Measurements from ENCODE around the gene PKDREJ.
A peak's percentile ranks its signal among the peaks of the same experiment; 100 is the strongest.

PKDREJ gene

GRCh38 chr22:46290121-46290842 lies 27.1 kb upstream of the PKDREJ start:
- DNase-seq (ENCODE audit: low read depth): no peak

DNA sequence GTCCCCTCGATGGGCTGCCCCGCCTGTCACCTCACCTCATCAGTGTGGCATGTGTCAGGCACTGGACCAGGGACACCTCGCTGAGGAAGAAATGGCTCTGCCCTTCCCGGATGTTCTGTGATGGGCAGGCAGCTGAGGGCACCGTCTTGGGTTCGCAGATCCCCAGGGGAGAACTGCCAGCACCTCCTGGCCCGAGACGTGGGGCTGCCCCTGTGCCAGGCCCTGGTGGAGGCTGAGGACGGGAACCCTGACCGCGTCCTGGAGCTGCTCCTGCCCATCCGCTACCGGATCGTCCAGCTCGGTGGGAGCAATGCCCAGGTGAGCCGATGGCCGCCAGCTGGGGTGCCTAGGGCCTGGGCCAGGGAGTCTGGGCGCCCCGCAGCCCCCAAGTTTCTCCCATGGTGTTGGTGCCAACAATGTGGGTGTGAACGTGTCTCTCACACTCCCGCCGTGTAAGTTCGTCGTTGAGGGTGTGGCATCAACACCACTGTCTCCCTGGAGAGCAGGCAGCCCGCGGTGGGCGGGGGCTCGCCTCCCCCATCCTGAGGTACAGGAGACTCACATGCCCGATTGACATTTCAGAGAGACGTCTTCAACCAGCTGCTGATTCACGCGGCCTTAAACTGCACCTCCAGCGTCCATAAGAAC lies 26.2 kb upstream of the PKDREJ start:
- no peak for DNase-seq (ENCODE audit: low read depth)

GRCh38 chr22:46288846-46289243 lies 25.7 kb upstream of the PKDREJ start:
- no peak for DNase-seq (ENCODE audit: low read depth)

- DNase-seq (ENCODE audit: low read depth): no peak
Observed at GRCh38 chr22:46287873-46288751, 25.0 kb upstream of the PKDREJ start.

GRCh38 chr22:46286941-46287872 lies 24.1 kb upstream of the PKDREJ start:
- no peak for DNase-seq (ENCODE audit: low read depth)

DNA sequence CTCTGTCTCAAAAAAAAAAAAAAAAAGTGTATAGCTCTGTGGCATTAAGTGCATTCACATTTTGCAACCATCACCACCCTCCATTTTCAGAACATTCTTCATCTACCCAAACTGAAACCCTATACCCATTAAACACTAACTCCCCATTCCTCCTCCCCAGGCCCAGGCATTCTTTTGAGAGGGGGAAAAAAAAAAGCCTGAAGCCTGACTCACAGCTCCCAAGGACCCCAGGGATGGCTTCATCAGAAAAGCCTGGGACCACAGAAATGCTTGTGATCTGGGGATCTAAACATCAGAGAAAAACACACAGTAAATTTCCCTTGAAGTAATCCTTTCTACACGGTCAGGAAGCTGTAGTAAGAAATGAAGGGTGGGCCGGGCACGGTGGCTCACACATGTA lies 22.9 kb upstream of the PKDREJ start:
- peak; percentile 45 for DNase-seq (ENCODE audit: low read depth)

- no peak for DNase-seq (ENCODE audit: low read depth)
Observed at GRCh38 chr22:46281866-46282678, 18.9 kb upstream of the PKDREJ start.

- DNase-seq (ENCODE audit: low read depth): no peak
Observed at GRCh38 chr22:46280999-46281623, 18.0 kb upstream of the PKDREJ start.

DNA sequence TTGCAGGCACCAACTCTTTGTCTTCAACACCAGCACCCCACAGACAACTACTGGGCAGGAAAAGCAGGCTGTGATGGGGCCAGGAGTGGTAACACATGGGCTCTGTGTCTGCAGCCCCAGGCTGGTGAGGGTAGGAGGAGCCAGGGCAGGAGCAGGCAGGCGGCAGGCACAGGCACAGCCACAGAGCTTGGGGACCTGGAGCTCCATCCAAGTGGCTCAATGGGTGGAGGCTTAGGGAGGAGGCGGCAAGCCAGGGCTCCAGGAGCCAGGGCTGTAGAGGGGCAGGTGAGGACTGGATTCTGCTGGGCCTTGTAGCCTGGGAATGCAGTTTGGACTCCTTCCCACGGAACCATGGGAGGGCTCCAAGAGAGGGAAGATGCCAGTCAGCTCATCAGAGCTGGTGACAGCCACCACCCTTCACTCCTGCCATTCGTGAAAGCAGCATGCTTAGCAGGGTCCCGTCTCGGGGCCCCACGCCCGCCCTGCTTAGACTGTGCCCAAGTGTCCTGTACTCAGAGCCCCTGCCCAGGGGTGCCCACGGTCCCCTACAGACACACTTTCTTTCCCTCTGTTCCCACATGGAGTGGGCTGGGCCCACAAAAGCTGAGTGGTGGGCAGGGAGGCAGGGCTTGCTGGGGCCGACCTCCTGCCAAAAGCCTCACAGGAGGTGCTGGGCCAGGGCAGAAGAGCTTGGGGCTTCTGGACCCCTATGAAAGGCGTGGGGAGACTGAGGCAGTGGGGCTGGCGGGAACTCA lies 17.1 kb upstream of the PKDREJ start:
- no peak for DNase-seq (ENCODE audit: low read depth)

GRCh38 chr22:46278656-46279645 lies 15.8 kb upstream of the PKDREJ start:
- no peak for DNase-seq (ENCODE audit: low read depth)

DNA sequence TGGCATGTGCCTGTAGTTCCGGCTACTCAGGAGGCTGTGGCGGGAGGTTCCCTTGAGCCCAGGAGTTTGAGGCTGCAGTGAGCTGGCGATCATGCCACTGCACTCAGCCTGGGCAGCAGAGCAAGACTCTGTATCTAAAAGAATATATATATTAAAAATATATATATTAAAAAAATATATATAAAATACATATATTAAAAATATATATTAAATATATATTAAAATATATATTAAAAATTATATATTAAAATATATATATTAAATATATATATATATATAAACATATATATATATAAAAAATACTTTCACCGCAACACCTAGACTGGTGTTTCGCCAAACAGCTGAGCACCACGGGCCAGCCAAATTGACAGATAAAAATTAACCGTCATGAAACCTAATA lies 13.4 kb upstream of the PKDREJ start:
- DNase-seq (ENCODE audit: low read depth): no peak

DNA sequence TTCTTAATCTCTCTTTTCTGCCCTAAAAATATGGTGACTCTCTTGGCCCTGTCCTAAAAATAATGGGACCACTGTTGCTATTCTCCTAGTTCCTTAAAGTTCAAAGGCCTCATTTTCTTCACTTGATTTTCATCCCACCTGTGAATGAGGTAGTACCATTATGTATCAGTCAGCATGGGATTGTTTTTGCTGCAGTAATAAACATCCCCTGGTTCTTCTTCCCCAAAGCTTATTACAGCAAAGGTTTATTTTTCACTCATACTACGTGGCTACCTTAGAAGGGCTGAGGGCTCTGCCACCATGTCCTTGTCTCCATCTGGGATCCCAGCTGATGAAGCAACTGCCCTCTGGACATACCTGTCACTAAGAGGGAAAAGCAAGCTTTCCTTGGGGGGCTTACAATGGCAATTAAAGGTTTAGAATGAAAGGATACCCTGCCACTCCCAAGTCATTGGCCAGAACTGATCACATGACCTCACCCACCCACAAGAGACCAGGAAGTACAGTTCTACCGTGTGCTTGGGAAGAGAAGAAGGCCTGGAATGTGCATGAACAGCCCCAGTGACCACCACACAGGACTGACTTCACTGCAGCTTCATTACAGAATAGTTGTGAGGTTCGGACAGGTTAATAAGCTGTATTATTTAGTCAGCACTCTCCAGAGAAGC lies 12.4 kb upstream of the PKDREJ start:
- no peak for DNase-seq (ENCODE audit: low read depth)

GRCh38 chr22:46274381-46274780 lies 11.2 kb upstream of the PKDREJ start:
- DNase-seq (ENCODE audit: low read depth): no peak

- DNase-seq (ENCODE audit: low read depth): no peak
Observed at GRCh38 chr22:46273432-46274148, 10.4 kb upstream of the PKDREJ start.

- no peak for DNase-seq (ENCODE audit: low read depth)
Observed at GRCh38 chr22:46272762-46273431, 9.8 kb upstream of the PKDREJ start.

DNA sequence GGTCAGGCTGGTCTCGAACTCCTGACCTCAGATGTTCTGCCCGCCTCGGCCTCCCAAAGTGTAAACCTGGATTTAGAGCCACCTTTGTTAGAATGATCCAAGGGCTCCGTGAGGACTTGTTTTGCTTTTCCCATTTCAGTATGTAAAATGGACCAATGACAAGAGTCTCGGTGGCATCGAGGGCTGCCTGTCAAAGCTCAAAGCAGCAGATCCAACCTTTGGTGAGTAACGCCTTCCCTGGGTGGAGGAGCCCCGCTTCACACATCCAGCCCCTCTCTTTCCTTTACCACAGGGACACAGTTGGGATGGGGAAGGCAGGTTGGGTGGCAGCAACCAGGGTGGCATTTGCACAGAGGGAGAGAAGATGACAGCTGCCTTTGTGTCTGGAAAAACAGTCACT lies 9.1 kb upstream of the PKDREJ start:
- DNase-seq (ENCODE audit: low read depth): no peak

- DNase-seq (ENCODE audit: low read depth): no peak
Observed at GRCh38 chr22:46269564-46269963, 6.4 kb upstream of the PKDREJ start.
